ENCODE measurements around the gene PRPF19.

PRPF19 gene

GRCh38 chr11:60936467-60937143 lies 30.2 kb upstream of the PRPF19 start:
- Histone ChIP-seq H3K27me3 (ENCODE audit: control insufficient read depth, insufficient read depth, low read length) (no peaks in the 10 kb centered on the region), H3K36me3 (ENCODE audit: control insufficient read depth, insufficient read depth, low read length) (peaks cover 4% of the 10 kb centered on the region), H3K9me3 (ENCODE audit: control insufficient read depth, low read length) (no peaks in the 10 kb centered on the region), H3K4me3 (ENCODE audit: low read length) (no peak overlapping the region), H3K4me1 (ENCODE audit: control insufficient read depth, insufficient read depth, low read length) (peaks cover 5% of the 10 kb centered on the region), H3K9ac (ENCODE audit: low read length) (no peak overlapping the region)

- peaks cover 4% of the 10 kb centered on the region for H3K36me3 ChIP-seq (ENCODE audit: control insufficient read depth, insufficient read depth, low read length)
- H3K4me1 ChIP-seq (ENCODE audit: control insufficient read depth, insufficient read depth, low read length), result peaks cover 5% of the 10 kb centered on the region
- H3K27me3 ChIP-seq (ENCODE audit: control insufficient read depth, insufficient read depth, low read length), result no peaks in the 10 kb centered on the region
- H3K4me3 ChIP-seq (ENCODE audit: low read length), result no peak overlapping the region
- no peaks in the 10 kb centered on the region for H3K9me3 ChIP-seq (ENCODE audit: control insufficient read depth, low read length)
- no peak overlapping the region for H3K9ac ChIP-seq (ENCODE audit: low read length)
Observed at GRCh38 chr11:60935676-60936442, 29.5 kb upstream of the PRPF19 start.

DNA sequence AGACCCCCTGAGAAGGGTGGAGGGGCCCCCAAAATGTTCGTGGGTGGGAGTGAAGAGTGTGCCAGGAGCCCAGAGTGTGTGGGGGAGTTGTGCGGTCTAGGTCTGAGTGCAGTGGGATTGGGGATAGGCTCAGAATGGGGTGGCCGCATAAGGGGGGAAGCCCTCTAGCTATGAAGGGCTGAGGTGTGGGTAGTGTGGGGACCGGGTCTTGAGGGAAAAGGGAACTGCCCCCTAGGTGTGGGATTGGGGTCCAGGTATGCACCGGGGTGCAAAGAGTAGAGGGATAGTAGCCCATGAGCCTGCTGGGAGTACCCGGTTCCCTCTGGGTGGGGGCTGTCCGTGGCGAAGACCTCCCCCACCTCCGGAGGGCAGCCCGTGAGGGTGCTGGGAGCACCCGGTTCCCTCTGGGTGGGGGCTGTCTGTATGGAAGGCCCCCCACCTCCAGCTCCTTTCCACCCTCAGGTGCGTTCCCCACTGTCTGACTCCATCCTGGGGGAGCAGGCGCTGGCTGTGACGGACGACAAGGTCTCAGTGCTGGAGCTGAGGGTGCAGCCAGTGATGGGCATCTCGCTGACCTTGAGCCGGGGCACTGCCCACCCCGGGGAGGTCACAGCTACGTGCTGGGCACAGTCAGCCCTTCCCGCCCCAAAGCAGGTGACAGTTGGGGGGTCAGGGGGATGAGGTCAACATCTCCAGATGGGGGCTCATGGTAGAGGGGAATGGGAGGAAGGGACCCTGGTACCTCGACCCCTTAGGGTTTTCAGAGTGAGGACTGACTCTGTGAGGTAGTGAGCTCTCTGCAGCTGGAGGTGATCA lies 28.6 kb upstream of the PRPF19 start:
- peaks cover 5% of the 10 kb centered on the region for H3K4me1 ChIP-seq (ENCODE audit: control insufficient read depth, insufficient read depth, low read length)
- no peaks in the 10 kb centered on the region for H3K9me3 ChIP-seq (ENCODE audit: control insufficient read depth, low read length)
- peaks cover 4% of the 10 kb centered on the region for H3K36me3 ChIP-seq (ENCODE audit: control insufficient read depth, insufficient read depth, low read length)
- no peak overlapping the region for H3K4me3 ChIP-seq (ENCODE audit: low read length)
- H3K9ac ChIP-seq (ENCODE audit: low read length), result no peak overlapping the region
- no peaks in the 10 kb centered on the region for H3K27me3 ChIP-seq (ENCODE audit: control insufficient read depth, insufficient read depth, low read length)

DNA sequence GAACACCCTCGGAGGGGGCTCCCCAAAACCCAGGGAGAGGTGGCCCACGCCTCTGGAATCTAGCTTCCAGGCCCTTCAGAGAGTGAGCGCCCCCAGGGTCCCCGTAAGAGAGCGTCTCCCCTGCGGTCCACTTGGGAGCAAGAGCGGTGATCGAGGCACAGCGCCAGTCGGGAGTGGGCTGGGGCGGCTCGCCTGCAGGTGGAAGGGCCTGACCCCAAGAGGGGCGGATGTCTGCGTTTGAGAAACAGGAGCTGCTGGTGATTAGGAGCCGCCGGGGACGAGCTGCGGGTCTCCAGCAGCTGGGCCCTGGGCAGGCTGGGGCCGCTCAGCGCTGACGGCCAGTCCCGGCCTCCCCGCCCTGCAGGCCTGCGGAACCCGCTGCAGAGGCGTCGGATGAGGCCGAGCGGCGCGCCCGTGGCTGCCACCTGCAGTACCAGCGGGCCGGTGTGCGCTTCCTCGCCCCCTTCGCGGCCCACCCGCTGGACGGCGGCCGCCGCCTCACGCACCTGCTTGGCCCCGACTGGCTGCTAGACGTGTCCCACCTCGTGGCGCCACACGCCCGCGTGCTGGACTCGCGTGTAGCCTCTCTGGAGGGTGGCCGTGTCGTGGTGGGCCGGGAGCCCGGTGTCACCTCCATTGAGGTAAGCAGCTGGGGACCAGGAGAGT lies 27.9 kb upstream of the PRPF19 start:
- Histone ChIP-seq H3K27me3 (ENCODE audit: control insufficient read depth, insufficient read depth, low read length) (no peaks in the 10 kb centered on the region), H3K9ac (ENCODE audit: low read length) (no peak overlapping the region), H3K9me3 (ENCODE audit: control insufficient read depth, low read length) (no peaks in the 10 kb centered on the region), H3K4me3 (ENCODE audit: low read length) (no peak overlapping the region), H3K4me1 (ENCODE audit: control insufficient read depth, insufficient read depth, low read length) (no peaks in the 10 kb centered on the region), H3K36me3 (ENCODE audit: control insufficient read depth, insufficient read depth, low read length) (peaks cover 2% of the 10 kb centered on the region)

- no peaks in the 10 kb centered on the region for H3K36me3 ChIP-seq (ENCODE audit: control insufficient read depth, insufficient read depth, low read length)
- no peaks in the 10 kb centered on the region for H3K4me1 ChIP-seq (ENCODE audit: control insufficient read depth, insufficient read depth, low read length)
Observed at GRCh38 chr11:60933416-60934123, 27.2 kb upstream of the PRPF19 start.

DNA sequence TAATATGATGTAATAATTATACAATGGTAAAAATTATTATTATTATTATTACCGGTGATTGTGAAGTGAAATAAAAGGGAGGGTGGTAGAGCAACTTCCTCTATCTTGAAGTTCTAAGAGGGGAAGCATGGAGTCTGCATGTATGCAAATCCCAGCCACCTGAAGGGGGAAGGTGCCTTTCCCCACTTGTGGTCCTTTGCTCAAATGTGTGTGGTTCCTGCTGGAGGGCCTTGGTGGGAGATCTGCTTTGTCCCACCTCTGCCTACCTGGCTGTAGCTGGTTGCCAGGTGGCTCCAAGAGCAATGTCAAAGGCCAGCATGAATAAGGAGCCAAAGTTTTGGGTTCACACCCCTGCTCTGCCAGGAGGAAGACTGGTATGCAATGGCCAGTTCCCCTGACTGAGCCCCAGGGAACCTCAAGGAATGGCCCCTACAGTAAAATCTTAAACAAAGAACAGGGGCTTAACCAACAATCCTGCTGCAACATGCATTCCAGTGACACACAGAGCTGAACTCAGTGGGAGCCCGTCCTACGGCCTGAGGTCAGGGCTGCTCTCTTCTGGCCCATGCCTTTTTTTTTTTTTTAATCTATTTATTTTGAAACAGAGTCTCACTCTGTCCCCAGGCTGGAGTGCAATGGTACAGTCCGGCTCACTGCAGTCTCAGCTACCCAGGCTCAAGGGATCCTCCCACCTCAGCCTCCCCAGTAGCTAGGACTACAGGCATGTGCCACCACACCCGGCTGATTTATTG lies 26.4 kb upstream of the PRPF19 start:
- H3K4me3 ChIP-seq (ENCODE audit: low read length), result no peak overlapping the region
- no peaks in the 10 kb centered on the region for H3K27me3 ChIP-seq (ENCODE audit: control insufficient read depth, insufficient read depth, low read length)
- no peak overlapping the region for H3K9ac ChIP-seq (ENCODE audit: low read length)
- no peaks in the 10 kb centered on the region for H3K9me3 ChIP-seq (ENCODE audit: control insufficient read depth, low read length)
- no peaks in the 10 kb centered on the region for H3K36me3 ChIP-seq (ENCODE audit: control insufficient read depth, insufficient read depth, low read length)
- no peaks in the 10 kb centered on the region for H3K4me1 ChIP-seq (ENCODE audit: control insufficient read depth, insufficient read depth, low read length)

More at GRCh38 chr11:60933416-60934123, 27.2 kb upstream of the PRPF19 start:
- Histone ChIP-seq H3K9ac (ENCODE audit: low read length) (no peak overlapping the region), H3K4me3 (ENCODE audit: low read length) (no peak overlapping the region), H3K9me3 (ENCODE audit: control insufficient read depth, low read length) (no peaks in the 10 kb centered on the region), H3K27me3 (ENCODE audit: control insufficient read depth, insufficient read depth, low read length) (no peaks in the 10 kb centered on the region)

GRCh38 chr11:60931917-60932316 lies 25.5 kb upstream of the PRPF19 start:
- peaks cover 5% of the 10 kb centered on the region for H3K27me3 ChIP-seq (ENCODE audit: control insufficient read depth, insufficient read depth, low read length)
- peaks cover 5% of the 10 kb centered on the region for H3K4me1 ChIP-seq (ENCODE audit: control insufficient read depth, insufficient read depth, low read length)
- H3K4me3 ChIP-seq (ENCODE audit: low read length), result no peak overlapping the region
- no peaks in the 10 kb centered on the region for H3K9me3 ChIP-seq (ENCODE audit: control insufficient read depth, low read length)
- no peak overlapping the region for H3K9ac ChIP-seq (ENCODE audit: low read length)
- no peaks in the 10 kb centered on the region for H3K36me3 ChIP-seq (ENCODE audit: control insufficient read depth, insufficient read depth, low read length)

GRCh38 chr11:60930394-60930793 lies 24.0 kb upstream of the PRPF19 start:
- no peaks in the 10 kb centered on the region for H3K9me3 ChIP-seq (ENCODE audit: control insufficient read depth, low read length)
- H3K4me3 ChIP-seq (ENCODE audit: low read length), result no peak overlapping the region
- peaks cover 15% of the 10 kb centered on the region for H3K27me3 ChIP-seq (ENCODE audit: control insufficient read depth, insufficient read depth, low read length)
- peaks cover 8% of the 10 kb centered on the region for H3K4me1 ChIP-seq (ENCODE audit: control insufficient read depth, insufficient read depth, low read length)
- no peaks in the 10 kb centered on the region for H3K36me3 ChIP-seq (ENCODE audit: control insufficient read depth, insufficient read depth, low read length)
- H3K9ac ChIP-seq (ENCODE audit: low read length), result no peak overlapping the region

DNA sequence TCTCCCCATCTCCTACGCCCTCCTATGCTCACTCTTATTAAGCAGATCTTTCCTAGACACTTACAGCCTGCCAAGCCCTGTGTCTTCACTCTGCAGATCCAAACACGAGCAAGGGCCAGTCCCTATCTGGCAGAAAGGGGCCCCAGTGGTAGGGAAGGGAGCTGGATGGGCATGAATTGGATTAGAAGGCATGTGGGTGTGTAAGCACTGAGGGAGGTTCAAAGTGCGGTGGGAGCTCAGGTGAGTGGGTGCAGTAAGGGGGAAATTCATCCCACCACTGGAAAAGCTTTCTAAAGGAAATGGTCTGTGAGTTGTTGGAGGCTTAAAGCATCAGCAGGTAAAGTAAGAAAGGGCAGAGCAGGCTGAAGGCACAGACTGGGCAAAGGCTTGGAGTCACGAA lies 23.4 kb upstream of the PRPF19 start:
- Histone ChIP-seq H3K4me3 (ENCODE audit: low read length) (no peak overlapping the region), H3K9me3 (ENCODE audit: control insufficient read depth, low read length) (no peaks in the 10 kb centered on the region), H3K27me3 (ENCODE audit: control insufficient read depth, insufficient read depth, low read length) (peaks cover 21% of the 10 kb centered on the region), H3K4me1 (ENCODE audit: control insufficient read depth, insufficient read depth, low read length) (peaks cover 14% of the 10 kb centered on the region), H3K36me3 (ENCODE audit: control insufficient read depth, insufficient read depth, low read length) (no peaks in the 10 kb centered on the region), H3K9ac (ENCODE audit: low read length) (no peak overlapping the region)

DNA sequence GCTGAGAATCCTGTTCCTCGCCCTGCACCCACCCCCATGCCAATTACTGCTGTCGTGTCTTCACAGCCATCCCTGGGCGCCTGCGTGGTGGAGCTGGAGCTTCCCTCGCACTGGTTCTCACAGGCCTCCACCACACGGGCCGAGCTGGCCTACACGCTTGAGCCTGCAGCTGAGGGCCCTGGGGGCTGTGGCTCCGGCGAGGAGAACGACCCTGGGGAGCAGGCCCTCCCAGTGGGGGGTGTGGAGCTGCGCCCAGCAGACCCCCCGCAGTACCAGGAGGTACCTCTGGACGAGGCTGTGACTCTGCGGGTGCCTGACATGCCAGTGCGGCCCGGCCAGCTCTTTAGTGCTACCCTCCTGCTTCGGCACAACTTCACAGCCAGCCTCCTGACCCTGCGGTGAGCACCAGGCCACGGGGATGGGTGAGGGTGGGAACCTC lies 22.2 kb upstream of the PRPF19 start:
- peaks cover 17% of the 10 kb centered on the region for H3K4me1 ChIP-seq (ENCODE audit: control insufficient read depth, insufficient read depth, low read length)

DNA sequence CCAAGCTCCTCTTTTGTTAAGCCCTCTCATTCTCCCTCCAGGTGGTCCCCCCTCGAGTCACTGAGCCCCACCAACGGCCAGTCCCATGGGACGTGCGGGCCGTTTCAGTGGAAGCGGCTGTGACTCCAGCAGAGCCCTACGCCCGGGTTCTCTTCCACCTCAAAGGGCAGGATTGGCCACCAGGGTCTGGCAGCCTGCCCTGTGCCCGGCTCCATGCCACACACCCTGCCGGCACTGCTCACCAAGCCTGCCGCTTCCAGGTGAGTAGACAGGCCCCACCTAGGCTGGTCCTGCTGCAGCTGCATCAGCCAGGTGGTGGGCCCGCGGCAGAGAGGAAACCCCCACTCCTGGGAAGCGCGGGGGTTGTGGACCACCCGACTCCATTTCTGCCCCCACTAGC lies 21.2 kb upstream of the PRPF19 start:
- no peaks in the 10 kb centered on the region for H3K9me3 ChIP-seq (ENCODE audit: control insufficient read depth, low read length)
- peaks cover 25% of the 10 kb centered on the region for H3K27me3 ChIP-seq (ENCODE audit: control insufficient read depth, insufficient read depth, low read length)
- H3K9ac ChIP-seq (ENCODE audit: low read length), result no peak overlapping the region
- H3K36me3 ChIP-seq (ENCODE audit: control insufficient read depth, insufficient read depth, low read length), result peaks cover 1% of the 10 kb centered on the region
- peaks cover 17% of the 10 kb centered on the region for H3K4me1 ChIP-seq (ENCODE audit: control insufficient read depth, insufficient read depth, low read length)
- no peak overlapping the region for H3K4me3 ChIP-seq (ENCODE audit: low read length)

More for the DNA sequence above, 22.2 kb upstream of the PRPF19 start:
- no peak overlapping the region for H3K4me3 ChIP-seq (ENCODE audit: low read length)
- peaks cover 25% of the 10 kb centered on the region for H3K27me3 ChIP-seq (ENCODE audit: control insufficient read depth, insufficient read depth, low read length)
- H3K9ac ChIP-seq (ENCODE audit: low read length), result no peak overlapping the region
- no peaks in the 10 kb centered on the region for H3K36me3 ChIP-seq (ENCODE audit: control insufficient read depth, insufficient read depth, low read length)
- no peaks in the 10 kb centered on the region for H3K9me3 ChIP-seq (ENCODE audit: control insufficient read depth, low read length)

Measured in mucosa of stomach (tissue), 1 donor.